SH-SY5Y (cell line): ENCODE results near the gene DNAH9.

ENCODE experiments used
- GATA2 ChIP-seq: IDR thresholded peaks from 2 replicates; pipeline ENCODE4 v1.6.1; 2011; ENCODE audit warnings: mild to moderate bottlenecking, low read depth, low read length
- GATA3 ChIP-seq: IDR thresholded peaks from 2 replicates; pipeline ENCODE4 v1.6.1; 2011; ENCODE audit warnings: low read depth, mild to moderate bottlenecking, low read length, moderate library complexity

- no peak for TF ChIP-seq GATA3
- no peak for TF ChIP-seq GATA2
Measured at GRCh38 chr17:11643851-11644250, 45.6 kb downstream of the DNAH9 start.
